Smooth muscle cell (in vitro differentiated cells): ENCODE measurements around the gene ZFAND2A. TPM values are rescaled to one million over a fixed set of nuclear protein-coding genes. Genes with fewer than 3 reads are reported as not detected.

Experiments used
- DNase-seq: peaks from one replicate; lab custom pipeline; 2025; ENCODE audit not compliant: unreplicated experiment; lab: John Stamatoyannopoulos, UW
- H2AFZ ChIP-seq: fragments of 200-600 bp; sonication (generic); 2 replicates; pipeline ENCODE4 v1.6.0; 2016; ENCODE audit warnings: antibody characterized with exemption, low read depth, mild to moderate bottlenecking
- H3F3A ChIP-seq: fragments of 200-600 bp; sonication (generic); 2 replicates; pipeline ENCODE4 v1.6.0; 2017; ENCODE audit warnings: antibody characterized with exemption, low read depth
- H3K27ac ChIP-seq: fragments of 200-600 bp; sonication (generic); 2 replicates; pipeline ENCODE4 v1.5.1; 2016; ENCODE audit warnings: low read depth, mild to moderate bottlenecking
- H3K27me3 ChIP-seq: fragments of 200-600 bp; sonication (generic); 2 replicates; pipeline ENCODE4 v1.6.1; 2016; ENCODE audit warnings: low read depth, mild to moderate bottlenecking
- H3K36me3 ChIP-seq: fragments of 200-600 bp; sonication (generic); 2 replicates; pipeline ENCODE4 v1.5.1; 2016; ENCODE audit warnings: low read depth
- H3K4me1 ChIP-seq: fragments of 200-600 bp; sonication (generic); 2 replicates; pipeline ENCODE4 v1.5.1; 2016; ENCODE audit warnings: low read depth
- H3K4me2 ChIP-seq: fragments of 200-600 bp; sonication (generic); 2 replicates; pipeline ENCODE4 v1.6.0; 2016; ENCODE audit warnings: mild to moderate bottlenecking
- H3K4me3 ChIP-seq: fragments of 200-600 bp; sonication (generic); 2 replicates; pipeline ENCODE4 v1.5.1; 2016; ENCODE audit warnings: mild to moderate bottlenecking
- H3K79me2 ChIP-seq: fragments of 200-600 bp; sonication (generic); 2 replicates; pipeline ENCODE4 v1.6.0; 2016; ENCODE audit warnings: low read depth, mild to moderate bottlenecking
- H3K9ac ChIP-seq: fragments of 200-600 bp; sonication (generic); 2 replicates; pipeline ENCODE4 v1.6.0; 2016; ENCODE audit warnings: low read depth
- H3K9me3 ChIP-seq: fragments of 200-600 bp; sonication (generic); replicated peaks from 2 replicates; pipeline ENCODE4 v1.5.1; 2016; ENCODE audit warnings: low read depth
- H4K20me1 ChIP-seq: fragments of 200-600 bp; sonication (generic); 2 replicates; pipeline ENCODE4 v1.6.0; 2016; ENCODE audit warnings: low read depth
- WGBS: methylation state at CpG from one replicate; pipeline ENCODE4 v1.1.7; 2016; ENCODE audit warnings: low lambda C conversion rate; 5-methylcytosine and 5-hydroxymethylcytosine counted together
- polyA plus RNA-seq: library from polyadenylated mRNA; unstranded; fragments of >200 nt; fragmentation: Nextera tagmentation; extraction: Ambion mirVana; gene quantifications from 2 replicates; pipeline ENCODE4 v1.2.1, GENCODE V29; 2016
- total RNA-seq: library from RNA; depleted of rRNA; stranded (reverse); fragments of >200 nt; gene quantifications from 2 replicates; pipeline ENCODE4 v1.2.3, GENCODE V29; 2014
- TF ChIP-seq, protein P1 (sequence below): fragments of 200-600 bp; sonication (generic); IDR thresholded peaks from 2 replicates; pipeline ENCODE4 v1.5.1; 2017; ENCODE audit warnings: borderline replicate concordance, mild to moderate bottlenecking, antibody characterized with exemption; ENCODE audit not compliant: insufficient read depth, poor library complexity, severe bottlenecking

The ZFAND2A gene
- total and polyA plus RNA-seq, 2 experiments from 2014 or later = 16.2 to 29.9 TPM

DNA sequence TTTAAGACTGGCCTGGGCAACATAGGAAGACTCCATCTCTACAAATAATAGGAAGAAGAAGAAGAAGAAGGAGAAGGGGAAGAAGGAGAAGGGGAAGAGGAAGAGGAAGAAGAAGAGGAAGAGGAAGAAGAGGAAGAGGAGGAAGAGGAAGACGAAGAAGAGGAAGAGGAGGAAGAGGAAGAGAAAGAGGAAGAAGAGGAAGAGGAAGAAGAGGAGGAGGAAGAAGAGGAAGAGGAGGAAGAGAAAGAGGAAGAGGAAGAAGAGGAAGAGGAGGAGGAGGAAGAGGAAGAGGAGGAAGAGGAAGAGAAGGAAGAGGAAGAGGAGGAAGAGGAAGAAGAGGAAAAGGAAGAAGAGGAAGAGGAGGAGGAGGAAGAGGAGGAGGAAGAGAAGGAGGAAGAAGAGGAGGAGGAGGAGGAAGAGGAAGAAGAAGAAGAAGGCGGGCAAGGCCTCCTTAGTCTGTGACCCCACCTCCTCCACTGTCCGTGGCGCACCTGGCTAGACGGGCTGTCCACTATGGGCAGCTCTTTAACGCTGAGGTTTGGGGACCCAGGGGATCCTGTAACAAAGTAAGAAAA lies 28.8 kb upstream of the ZFAND2A start:
- Histone ChIP-seq H4K20me1 (no peaks in the 10 kb centered on the region), H3K4me2 (no peak overlapping the region), H2AFZ (no peak overlapping the region), H3K27me3 (peaks cover 47% of the 10 kb centered on the region), H3K9me3 (no peaks in the 10 kb centered on the region), H3K36me3 (no peaks in the 10 kb centered on the region), H3F3A (no peaks in the 10 kb centered on the region), H3K9ac (no peak overlapping the region), H3K79me2 (no peaks in the 10 kb centered on the region), H3K4me1 (no peaks in the 10 kb centered on the region), H3K4me3 (no peak overlapping the region), H3K27ac (no peak overlapping the region)
- TF ChIP-seq, protein P1, sequence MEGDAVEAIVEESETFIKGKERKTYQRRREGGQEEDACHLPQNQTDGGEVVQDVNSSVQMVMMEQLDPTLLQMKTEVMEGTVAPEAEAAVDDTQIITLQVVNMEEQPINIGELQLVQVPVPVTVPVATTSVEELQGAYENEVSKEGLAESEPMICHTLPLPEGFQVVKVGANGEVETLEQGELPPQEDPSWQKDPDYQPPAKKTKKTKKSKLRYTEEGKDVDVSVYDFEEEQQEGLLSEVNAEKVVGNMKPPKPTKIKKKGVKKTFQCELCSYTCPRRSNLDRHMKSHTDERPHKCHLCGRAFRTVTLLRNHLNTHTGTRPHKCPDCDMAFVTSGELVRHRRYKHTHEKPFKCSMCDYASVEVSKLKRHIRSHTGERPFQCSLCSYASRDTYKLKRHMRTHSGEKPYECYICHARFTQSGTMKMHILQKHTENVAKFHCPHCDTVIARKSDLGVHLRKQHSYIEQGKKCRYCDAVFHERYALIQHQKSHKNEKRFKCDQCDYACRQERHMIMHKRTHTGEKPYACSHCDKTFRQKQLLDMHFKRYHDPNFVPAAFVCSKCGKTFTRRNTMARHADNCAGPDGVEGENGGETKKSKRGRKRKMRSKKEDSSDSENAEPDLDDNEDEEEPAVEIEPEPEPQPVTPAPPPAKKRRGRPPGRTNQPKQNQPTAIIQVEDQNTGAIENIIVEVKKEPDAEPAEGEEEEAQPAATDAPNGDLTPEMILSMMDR = no peak
- WGBS = 88% methylated on average over 6 of the region's 6 CpGs
- DNase-seq = no peak

DNA sequence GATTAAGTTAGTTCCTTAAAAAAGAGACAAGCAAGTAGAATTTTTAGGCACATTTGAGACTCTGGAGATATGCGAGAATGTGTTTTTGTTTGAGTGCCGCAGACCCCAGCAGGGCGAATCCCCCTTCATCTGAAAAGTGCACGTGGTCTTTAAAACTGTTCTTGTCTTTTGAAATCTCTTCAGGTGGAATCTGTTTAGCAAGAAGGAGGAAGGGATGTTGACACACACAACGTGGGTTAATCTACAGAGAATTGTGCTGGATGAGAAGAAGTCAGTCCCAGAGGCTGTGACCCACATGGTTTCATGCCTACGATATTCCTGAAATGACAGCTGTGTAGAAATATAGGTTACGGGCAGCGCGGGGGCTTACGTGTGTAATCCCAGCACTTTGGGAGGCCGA lies 27.1 kb upstream of the ZFAND2A start:
- peaks cover 41% of the 10 kb centered on the region for H3K27me3 ChIP-seq
- no peaks in the 10 kb centered on the region for H3K79me2 ChIP-seq
- no peaks in the 10 kb centered on the region for H3K36me3 ChIP-seq
- 85% methylated on average over 11 of the region's 11 CpGs for WGBS
- H3K4me1 ChIP-seq = no peaks in the 10 kb centered on the region
- TF ChIP-seq, protein P1 = no peak
- no peaks in the 10 kb centered on the region for H3F3A ChIP-seq
- H3K9ac ChIP-seq = no peak overlapping the region
- no peaks in the 10 kb centered on the region for H4K20me1 ChIP-seq
- H3K27ac ChIP-seq = no peak overlapping the region
- no peak for DNase-seq
- no peak overlapping the region for H2AFZ ChIP-seq
- no peaks in the 10 kb centered on the region for H3K9me3 ChIP-seq
- no peak overlapping the region for H3K4me3 ChIP-seq
- no peak overlapping the region for H3K4me2 ChIP-seq

DNA sequence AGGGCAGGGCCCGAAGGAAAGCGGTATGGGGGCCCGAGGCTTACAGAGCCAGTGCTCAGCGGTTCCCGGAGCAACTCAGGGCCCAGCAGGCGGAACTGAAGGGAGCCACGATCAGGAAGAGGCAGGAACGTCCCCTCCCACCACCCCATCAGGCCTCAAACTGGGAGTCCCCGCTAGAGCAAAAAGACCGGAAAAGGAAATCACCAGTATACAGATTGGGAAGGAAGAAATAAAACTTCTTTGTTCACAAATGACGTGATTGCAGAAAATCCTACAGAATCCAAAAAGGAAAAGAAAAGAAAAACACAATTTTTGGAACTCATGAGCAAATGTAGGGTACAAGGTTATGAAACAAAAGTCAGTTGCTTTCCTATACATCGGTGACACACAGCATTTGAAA lies 21.6 kb upstream of the ZFAND2A start:
- H3K79me2 ChIP-seq = no peaks in the 10 kb centered on the region
- DNase-seq = no peak
- no peaks in the 10 kb centered on the region for H3F3A ChIP-seq
- H4K20me1 ChIP-seq = no peaks in the 10 kb centered on the region
- H3K4me2 ChIP-seq = no peak overlapping the region
- no peaks in the 10 kb centered on the region for H3K36me3 ChIP-seq
- no peaks in the 10 kb centered on the region for H3K9me3 ChIP-seq
- no peaks in the 10 kb centered on the region for H3K4me1 ChIP-seq
- TF ChIP-seq, protein P1 = no peak
- 78% methylated on average over 7 of the region's 12 CpGs for WGBS
- H3K9ac ChIP-seq = no peak overlapping the region
- peaks cover 14% of the 10 kb centered on the region for H3K27me3 ChIP-seq
- H2AFZ ChIP-seq = no peak overlapping the region
- no peak overlapping the region for H3K27ac ChIP-seq
- H3K4me3 ChIP-seq = no peak overlapping the region

DNA sequence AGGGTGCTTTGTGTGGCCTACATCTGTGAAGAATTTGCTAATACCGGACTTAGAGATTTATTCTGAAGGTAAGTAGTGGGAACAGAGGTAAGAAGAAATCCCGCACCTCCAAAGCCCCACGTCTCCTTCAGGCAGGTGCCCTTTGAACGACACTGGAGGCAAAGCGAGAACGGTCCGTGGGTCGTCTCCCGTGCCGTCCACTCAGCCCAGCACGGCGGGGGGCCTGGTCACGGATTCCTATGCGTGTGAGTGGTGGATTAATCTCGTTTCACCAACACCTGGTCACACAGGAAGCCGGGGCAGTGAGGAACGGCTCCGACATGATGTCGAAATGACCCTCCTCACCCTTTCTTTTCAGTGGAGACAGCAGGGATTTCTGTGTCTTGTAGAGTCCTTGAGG lies 21.0 kb upstream of the ZFAND2A start:
- WGBS = 91% methylated on average over 19 of the region's 19 CpGs
- TF ChIP-seq, protein P1 = no peak
- no peaks in the 10 kb centered on the region for H3K4me1 ChIP-seq
- H3F3A ChIP-seq = no peaks in the 10 kb centered on the region
- H3K36me3 ChIP-seq = no peaks in the 10 kb centered on the region
- H3K9ac ChIP-seq = no peak overlapping the region
- H2AFZ ChIP-seq = no peak overlapping the region
- DNase-seq = no peak
- no peaks in the 10 kb centered on the region for H4K20me1 ChIP-seq
- H3K27me3 ChIP-seq = peaks cover 8% of the 10 kb centered on the region
- H3K27ac ChIP-seq = no peak overlapping the region
- H3K4me3 ChIP-seq = no peak overlapping the region
- H3K9me3 ChIP-seq = no peaks in the 10 kb centered on the region
- no peak overlapping the region for H3K4me2 ChIP-seq
- H3K79me2 ChIP-seq = no peaks in the 10 kb centered on the region
